Fibroblast of skin of left quadriceps (primary cell): ENCODE data around the gene CEP170.
A peak's percentile ranks its signal among the peaks of the same experiment; 100 is the strongest.

Source experiments
- DNase-seq, 2 experiments: peaks; one replicate each; pipeline ENCODE4 v3.0.0-alpha.2; 2013; ENCODE audit warnings: low read depth in 2 of 2

Gene CEP170

GRCh38 chr1:243254927-243255790 lies at the start of gene CEP170:
CEP170 (minus strand) TSS chr1:243255281; CDS start chr1:243225280, 30,001 bp downstream.
- DNase-seq = peak; percentile 97 to 98

GRCh38 chr1:243301059-243301458 lies 46.0 kb upstream of the CEP170 start:
- DNase-seq = no peak

GRCh38 chr1:243299069-243299468 lies 44.0 kb upstream of the CEP170 start:
- DNase-seq = no peak

- DNase-seq = peak; percentile 55 to 58
Observed at GRCh38 chr1:243294723-243295121, 39.6 kb upstream of the CEP170 start.

GRCh38 chr1:243293941-243294722 lies 39.1 kb upstream of the CEP170 start:
- DNase-seq = no peak

GRCh38 chr1:243292117-243292516 lies 37.0 kb upstream of the CEP170 start:
- DNase-seq = no peak

- DNase-seq = no peak
Observed at GRCh38 chr1:243291292-243291691, 36.2 kb upstream of the CEP170 start.

GRCh38 chr1:243288062-243288461 lies 33.0 kb upstream of the CEP170 start:
- no peak for DNase-seq

GRCh38 chr1:243287652-243288051 lies 32.6 kb upstream of the CEP170 start:
- DNase-seq = peak; percentile 49 to 55

GRCh38 chr1:243287123-243287460 lies 32.0 kb upstream of the CEP170 start:
- DNase-seq = no peak

- no peak for DNase-seq
Observed at GRCh38 chr1:243286409-243287122, 31.5 kb upstream of the CEP170 start.

- no peak for DNase-seq
Observed at GRCh38 chr1:243281672-243282071, 26.6 kb upstream of the CEP170 start.

GRCh38 chr1:243280571-243281129 lies 25.6 kb upstream of the CEP170 start:
- no peak for DNase-seq

- DNase-seq = no peak
Observed at GRCh38 chr1:243275316-243275715, 20.2 kb upstream of the CEP170 start.

- DNase-seq = no peak
Observed at GRCh38 chr1:243273945-243274344, 18.9 kb upstream of the CEP170 start.

GRCh38 chr1:243273506-243273905 lies 18.4 kb upstream of the CEP170 start:
- DNase-seq = no peak

- DNase-seq = no peak
Observed at GRCh38 chr1:243272401-243272800, 17.3 kb upstream of the CEP170 start.

- DNase-seq = no peak
Observed at GRCh38 chr1:243271996-243272395, 16.9 kb upstream of the CEP170 start.

GRCh38 chr1:243270097-243270864 lies 15.2 kb upstream of the CEP170 start:
- no peak for DNase-seq

GRCh38 chr1:243269461-243269801 lies 14.3 kb upstream of the CEP170 start:
- DNase-seq = no peak

- no peak for DNase-seq
Observed at GRCh38 chr1:243268751-243269460, 13.8 kb upstream of the CEP170 start.
